Neural cell (in vitro differentiated cells): ENCODE data around the gene HOXA1. TPM values are rescaled to one million over a fixed set of nuclear protein-coding genes. Genes with fewer than 3 reads are reported as not detected.

ENCODE experiments used
- H2AFZ ChIP-seq: fragments of 200-600, 300-800 bp; sonication (generic), shearing (Covaris generic); 2 replicates; pipeline ENCODE4 v1.6.0; 2014; ENCODE audit warnings: low read depth, mild to moderate bottlenecking, antibody characterized with exemption, low read length, moderate library complexity
- H3F3A ChIP-seq: fragments of 200-600 bp; shearing (Covaris generic); 2 replicates; pipeline ENCODE4 v1.6.1; 2016; ENCODE audit warnings: mild to moderate bottlenecking, moderate library complexity, mixed read lengths, antibody characterized with exemption, low read length; ENCODE audit not compliant: insufficient read depth, poor library complexity, severe bottlenecking
- H3K27ac ChIP-seq: fragments of 200-600, 300-800 bp; sonication (generic), shearing (Covaris generic); 2 replicates; pipeline ENCODE4 v1.5.1; 2014; ENCODE audit warnings: mild to moderate bottlenecking, low read length, moderate library complexity
- H3K27me3 ChIP-seq: fragments of 300-800, 200-600 bp; sonication (generic), shearing (Covaris generic); 2 replicates; pipeline ENCODE4 v1.6.0; 2014; ENCODE audit warnings: mild to moderate bottlenecking, low read depth, low read length, moderate library complexity; ENCODE audit not compliant: insufficient read depth
- H3K36me3 ChIP-seq: fragments of 300-800, 200-600 bp; sonication (generic), shearing (Covaris generic); 2 replicates; pipeline ENCODE4 v1.5.1; 2014; ENCODE audit warnings: mild to moderate bottlenecking, antibody characterized with exemption, low read length, moderate library complexity; ENCODE audit not compliant: insufficient read depth
- H3K4me2 ChIP-seq: fragments of 300-800, 200-600 bp; sonication (generic), shearing (Covaris generic); 2 replicates; pipeline ENCODE4 v1.6.0; 2014; ENCODE audit warnings: mild to moderate bottlenecking, low read length
- H3K4me3 ChIP-seq: fragments of 300-800, 200-600 bp; sonication (generic), shearing (Covaris generic); 2 replicates; pipeline ENCODE4 v1.5.1; 2014; ENCODE audit warnings: mild to moderate bottlenecking, low read length, moderate library complexity
- H3K79me2 ChIP-seq: fragments of 200-600 bp; shearing (Covaris generic); replicated peaks from 2 replicates; pipeline ENCODE4 v1.6.0; 2014; ENCODE audit warnings: mild to moderate bottlenecking, low read length, moderate library complexity; ENCODE audit not compliant: insufficient read depth
- H3K9ac ChIP-seq: fragments of 300-800, 200-600 bp; sonication (generic), shearing (Covaris generic); 2 replicates; pipeline ENCODE4 v1.6.1; 2016; ENCODE audit warnings: mild to moderate bottlenecking, low read length, mixed read lengths
- H3K9me2 ChIP-seq: fragments of 200-600 bp; shearing (Covaris generic); 2 replicates; pipeline ENCODE4 v1.6.1; 2016; ENCODE audit warnings: mild to moderate bottlenecking, low read length, mixed read lengths; ENCODE audit not compliant: insufficient read depth
- H3K9me3 ChIP-seq: fragments of 200-600, 300-800 bp; sonication (generic), shearing (Covaris generic); 2 replicates; pipeline ENCODE4 v1.6.1; 2016; ENCODE audit warnings: mild to moderate bottlenecking, mixed run types, low read length, moderate library complexity, mixed read lengths
- H4K20me1 ChIP-seq: fragments of 200-600 bp; shearing (Covaris generic); 2 replicates; pipeline ENCODE4 v1.6.1; 2016; ENCODE audit warnings: mild to moderate bottlenecking, mixed run types; ENCODE audit not compliant: insufficient read depth
- CTCF ChIP-seq: fragments of 450-650 bp; IDR thresholded peaks from 2 replicates; pipeline ENCODE4 v1.5.1; 2014; ENCODE audit warnings: antibody characterized with exemption, mild to moderate bottlenecking, moderate library complexity; ENCODE audit not compliant: poor library complexity, severe bottlenecking
- EP300 ChIP-seq: fragments of 450-650 bp; conservative IDR thresholded peaks from 2 replicates; pipeline ENCODE4 v1.6.1; 2014; ENCODE audit warnings: antibody characterized with exemption, mild to moderate bottlenecking, moderate library complexity; ENCODE audit not compliant: poor library complexity, severe bottlenecking
- EZH2 ChIP-seq: fragments of 200-600, 300-800 bp; shearing (Covaris generic), sonication (generic); IDR thresholded peaks from 2 replicates; pipeline ENCODE4 v1.6.1; 2014; ENCODE audit warnings: antibody characterized with exemption, low read length, borderline replicate concordance, mild to moderate bottlenecking; ENCODE audit not compliant: insufficient read depth, poor library complexity, severe bottlenecking
- MXI1 ChIP-seq: fragments of 450-650 bp; conservative IDR thresholded peaks from 2 replicates; pipeline ENCODE4 v1.6.1; 2014; ENCODE audit warnings: antibody characterized with exemption, mild to moderate bottlenecking; ENCODE audit not compliant: poor library complexity, severe bottlenecking
- POLR2AphosphoS5 ChIP-seq: IDR thresholded peaks from 2 replicates; pipeline ENCODE4 v1.6.1; 2012
- RAD21 ChIP-seq: fragments of 450-650 bp; conservative IDR thresholded peaks from 2 replicates; pipeline ENCODE4 v1.6.1; 2014; ENCODE audit warnings: antibody characterized with exemption, mild to moderate bottlenecking, moderate library complexity
- SMC3 ChIP-seq: fragments of 450-650 bp; conservative IDR thresholded peaks from 2 replicates; pipeline ENCODE4 v1.6.1; 2014; ENCODE audit warnings: antibody characterized with exemption, mild to moderate bottlenecking, moderate library complexity; ENCODE audit not compliant: poor library complexity
- TAF1 ChIP-seq: IDR thresholded peaks from 2 replicates; pipeline ENCODE4 v1.6.1; 2012; ENCODE audit warnings: low read depth
- polyA plus RNA-seq: library from polyadenylated mRNA; depleted of rRNA; stranded (reverse); fragments of >200 nt; gene quantifications from 2 replicates; pipeline ENCODE4 v1.2.3, GENCODE V29; 2014
- TF ChIP-seq, protein P1 (sequence below): IDR thresholded peaks from 2 replicates; pipeline ENCODE4 v1.6.1; 2012; ENCODE audit warnings: borderline replicate concordance

Gene HOXA1
- polyA plus RNA-seq, 1 donor from 2014 or later, result not detected

DNA sequence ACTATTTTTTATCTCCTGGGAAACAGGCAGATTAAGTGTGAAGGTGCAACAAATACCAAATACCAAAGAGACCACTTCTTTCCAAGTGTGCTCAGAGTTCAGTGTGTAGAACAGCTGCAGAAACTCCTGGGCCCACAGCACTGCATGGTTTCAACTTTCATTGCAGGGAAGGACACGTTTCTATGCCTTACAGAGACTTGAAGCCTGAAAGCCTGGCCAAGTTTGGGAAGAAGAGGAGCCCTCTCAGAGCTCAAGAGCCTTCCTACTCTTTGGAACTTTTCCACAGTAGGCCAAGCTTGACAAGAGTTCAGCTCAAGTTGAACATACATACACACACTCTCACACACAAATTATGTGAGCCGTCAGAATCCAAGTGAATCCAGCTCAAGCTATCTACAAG is 32.2 kb upstream of the HOXA1 start:
- H2AFZ ChIP-seq, result no peak overlapping the region
- H3K9me2 ChIP-seq, result no peaks in the 10 kb centered on the region
- H3F3A ChIP-seq, result no peaks in the 10 kb centered on the region
- no peak for TF ChIP-seq EP300
- no peak for TF ChIP-seq EZH2
- TF ChIP-seq CTCF, result no peak
- TF ChIP-seq RAD21, result no peak
- no peak for TF ChIP-seq MXI1
- TF ChIP-seq SMC3, result no peak
- no peak for TF ChIP-seq TAF1
- no peak for TF ChIP-seq POLR2AphosphoS5
- TF ChIP-seq, protein P1, sequence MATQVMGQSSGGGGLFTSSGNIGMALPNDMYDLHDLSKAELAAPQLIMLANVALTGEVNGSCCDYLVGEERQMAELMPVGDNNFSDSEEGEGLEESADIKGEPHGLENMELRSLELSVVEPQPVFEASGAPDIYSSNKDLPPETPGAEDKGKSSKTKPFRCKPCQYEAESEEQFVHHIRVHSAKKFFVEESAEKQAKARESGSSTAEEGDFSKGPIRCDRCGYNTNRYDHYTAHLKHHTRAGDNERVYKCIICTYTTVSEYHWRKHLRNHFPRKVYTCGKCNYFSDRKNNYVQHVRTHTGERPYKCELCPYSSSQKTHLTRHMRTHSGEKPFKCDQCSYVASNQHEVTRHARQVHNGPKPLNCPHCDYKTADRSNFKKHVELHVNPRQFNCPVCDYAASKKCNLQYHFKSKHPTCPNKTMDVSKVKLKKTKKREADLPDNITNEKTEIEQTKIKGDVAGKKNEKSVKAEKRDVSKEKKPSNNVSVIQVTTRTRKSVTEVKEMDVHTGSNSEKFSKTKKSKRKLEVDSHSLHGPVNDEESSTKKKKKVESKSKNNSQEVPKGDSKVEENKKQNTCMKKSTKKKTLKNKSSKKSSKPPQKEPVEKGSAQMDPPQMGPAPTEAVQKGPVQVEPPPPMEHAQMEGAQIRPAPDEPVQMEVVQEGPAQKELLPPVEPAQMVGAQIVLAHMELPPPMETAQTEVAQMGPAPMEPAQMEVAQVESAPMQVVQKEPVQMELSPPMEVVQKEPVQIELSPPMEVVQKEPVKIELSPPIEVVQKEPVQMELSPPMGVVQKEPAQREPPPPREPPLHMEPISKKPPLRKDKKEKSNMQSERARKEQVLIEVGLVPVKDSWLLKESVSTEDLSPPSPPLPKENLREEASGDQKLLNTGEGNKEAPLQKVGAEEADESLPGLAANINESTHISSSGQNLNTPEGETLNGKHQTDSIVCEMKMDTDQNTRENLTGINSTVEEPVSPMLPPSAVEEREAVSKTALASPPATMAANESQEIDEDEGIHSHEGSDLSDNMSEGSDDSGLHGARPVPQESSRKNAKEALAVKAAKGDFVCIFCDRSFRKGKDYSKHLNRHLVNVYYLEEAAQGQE, result no peak
- no peaks in the 10 kb centered on the region for H4K20me1 ChIP-seq
- no peak overlapping the region for H3K4me2 ChIP-seq
- no peak overlapping the region for H3K9ac ChIP-seq
- H3K9me3 ChIP-seq, result peaks cover 20% of the 10 kb centered on the region
- H3K79me2 ChIP-seq, result no peaks in the 10 kb centered on the region
- no peaks in the 10 kb centered on the region for H3K36me3 ChIP-seq
- no peak overlapping the region for H3K27ac ChIP-seq
- H3K27me3 ChIP-seq, result peaks cover 98% of the 10 kb centered on the region
- H3K4me3 ChIP-seq, result no peak overlapping the region

DNA sequence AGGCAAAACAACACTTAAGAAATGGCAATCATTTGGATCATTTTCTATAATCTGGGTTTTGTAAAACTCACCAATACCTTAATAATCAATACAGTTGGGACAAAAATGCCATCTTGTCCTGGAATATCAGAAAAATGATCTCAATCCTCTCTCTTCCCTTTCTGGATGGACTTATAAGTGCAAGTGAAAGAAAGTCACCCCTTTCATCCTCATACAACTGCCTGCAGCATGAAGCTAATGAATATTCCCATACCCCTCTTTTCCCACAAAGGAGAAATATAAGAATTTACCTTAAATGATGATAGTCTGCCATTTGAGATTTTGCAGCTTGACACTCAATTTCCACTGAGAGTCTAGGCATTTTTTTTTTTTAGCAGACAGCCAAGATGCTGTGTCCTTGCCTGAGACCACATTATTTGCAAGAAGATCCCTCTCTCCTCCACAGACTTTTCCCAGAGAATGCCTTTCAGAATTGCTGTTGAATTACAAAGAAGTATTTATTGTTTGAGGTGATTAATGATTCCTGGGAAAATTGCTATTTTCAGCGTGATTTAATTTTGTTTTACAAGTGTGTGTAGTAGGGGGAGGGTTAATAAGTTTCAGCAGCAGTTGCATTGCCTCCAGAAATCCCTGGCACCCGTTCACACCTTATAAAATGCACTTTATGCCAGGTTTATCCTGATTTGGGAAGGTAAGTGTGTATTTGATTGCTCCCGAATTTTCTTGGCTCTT is 31.0 kb upstream of the HOXA1 start:
- Histone ChIP-seq H3K27me3 (peaks cover 98% of the 10 kb centered on the region), H3K4me3 (no peak overlapping the region), H3K4me2 (no peak overlapping the region), H3K9ac (no peak overlapping the region), H3K36me3 (no peaks in the 10 kb centered on the region), H4K20me1 (no peaks in the 10 kb centered on the region), H3K9me3 (peaks cover 18% of the 10 kb centered on the region), H3F3A (no peaks in the 10 kb centered on the region), H3K9me2 (no peaks in the 10 kb centered on the region), H3K79me2 (no peaks in the 10 kb centered on the region), H2AFZ (no peak overlapping the region), H3K27ac (no peak overlapping the region)
- TF ChIP-seq, protein P1, result no peak
- TF ChIP-seq POLR2AphosphoS5 (no peak), SMC3 (no peak), MXI1 (no peak), EP300 (no peak), EZH2 (no peak), CTCF (no peak), RAD21 (no peak), TAF1 (no peak)
